ENCODE measurements around the gene SRD5A2. TPM values are rescaled to one million over a fixed set of nuclear protein-coding genes. Genes with fewer than 3 reads are reported as not detected.

Gene SRD5A2
- total and polyA plus RNA-seq, 2 of the 8 experiments (the other 6 are each of a cell fraction or from before 2014, with no cell fraction given), result 0.02 TPM; not detected in 1

- no peak overlapping the region for H3K18ac ChIP-seq (ENCODE audit: extremely low read depth, low read length)
- H2BK120ac ChIP-seq (replicated peaks; ENCODE audit: low read depth, low read length), result no peak overlapping the region
- H2BK5ac ChIP-seq (ENCODE audit: low read depth, low read length), result no peak overlapping the region
- FAIRE-seq, result no peak
- no peak overlapping the region for H4K8ac ChIP-seq (ENCODE audit: extremely low read depth, insufficient read depth, low read length)
- H2AFZ ChIP-seq (ENCODE audit: low read length), result no peak overlapping the region
- no peak overlapping the region for H2BK15ac ChIP-seq (ENCODE audit: low read length)
- H3K9me3 ChIP-seq (ENCODE audit: insufficient read depth in 2 of 2, low read depth in 1 of 2, low read length in 1 of 2), result peaks cover 7 to 53% of the 10 kb centered on the region in 2 experiments; a peak in 3 of 4 replicates
- H3K4me2 ChIP-seq (ENCODE audit: insufficient read depth in 1 of 2, low read depth in 2 of 2, low read length in 2 of 2), result no peak overlapping the region
- no peak overlapping the region for H3K9ac ChIP-seq (replicated peaks in 1 of 4; ENCODE audit: extremely low read depth in 1 of 4, low read depth in 3 of 4, low read length in 3 of 4)
- no peak overlapping the region for H2BK20ac ChIP-seq (ENCODE audit: low read length)
- POLR2A ChIA-PET (ENCODE audit: partially characterized antibody), result no interaction called here
- H3K4me3 ChIP-seq (ENCODE audit: extremely low read depth in 1 of 4, insufficient read depth in 2 of 4, low read depth in 3 of 4, low read length in 4 of 4), result no peak overlapping the region
- H3K27ac ChIP-seq (ENCODE audit: low read depth, low read length), result no peak overlapping the region
- H3K23ac ChIP-seq (ENCODE audit: insufficient read length), result no peak overlapping the region
- H3K4ac ChIP-seq (replicated peaks; ENCODE audit: insufficient read length, low read depth, low read length), result no peak overlapping the region
- H4K20me1 ChIP-seq (replicated peaks in 1 of 2; ENCODE audit: control insufficient read depth in 1 of 2, insufficient read depth in 2 of 2, low read length in 2 of 2), result no peaks in the 10 kb centered on the region
- H3K79me1 ChIP-seq (ENCODE audit: low read depth, low read length), result no peaks in the 10 kb centered on the region
- no peaks in the 10 kb centered on the region for H3K36me3 ChIP-seq (ENCODE audit: control insufficient read depth in 2 of 4, insufficient read depth in 4 of 4, low read length in 3 of 4)
- CTCF ChIA-PET (ENCODE audit: partially characterized antibody), result no interaction called here
- no peak overlapping the region for H2AK5ac ChIP-seq (ENCODE audit: low read depth, low read length)
- H3K23me2 ChIP-seq (ENCODE audit: low read depth, low read length), result no peaks in the 10 kb centered on the region
- DNase-seq (ENCODE audit: low read depth in 1 of 2, low spot score in 2 of 2), result no peak
- no peaks in the 10 kb centered on the region for H3K4me1 ChIP-seq (replicated peaks in 1 of 4; ENCODE audit: control insufficient read depth in 3 of 4, insufficient read depth in 4 of 4, low read length in 3 of 4)
- TF ChIP-seq, protein P1, sequence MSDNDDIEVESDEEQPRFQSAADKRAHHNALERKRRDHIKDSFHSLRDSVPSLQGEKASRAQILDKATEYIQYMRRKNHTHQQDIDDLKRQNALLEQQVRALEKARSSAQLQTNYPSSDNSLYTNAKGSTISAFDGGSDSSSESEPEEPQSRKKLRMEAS (IDR thresholded peaks at IDR 0.05), result no peak
- TF ChIP-seq CBX8 (IDR thresholded peaks at IDR 0.05; ENCODE audit: borderline replicate concordance, low read depth, low read length), result no peak
- TF ChIP-seq TAF7 (optimal IDR thresholded peaks at IDR 0.05; ENCODE audit: borderline replicate concordance, low read depth, low read length), result no peak
- no peaks in the 10 kb centered on the region for H3K27me3 ChIP-seq (replicated peaks in 1 of 4; ENCODE audit: control insufficient read depth in 3 of 4, extremely low read depth in 1 of 4, insufficient read depth in 3 of 4, low read length in 3 of 4)
- no peaks in the 10 kb centered on the region for H3K79me2 ChIP-seq (ENCODE audit: control insufficient read depth in 1 of 2, insufficient read depth in 2 of 2, low read length in 2 of 2)
- H2BK12ac ChIP-seq (ENCODE audit: low read depth, low read length), result no peak overlapping the region
- no peak overlapping the region for H4K5ac ChIP-seq (ENCODE audit: insufficient read length, low read depth, low read length)
- H3K14ac ChIP-seq (ENCODE audit: insufficient read length), result no peak overlapping the region
- WGBS, 2 experiments (ENCODE audit: extremely low coverage in 1 of 2, insufficient coverage in 1 of 2, insufficient read length in 1 of 2, insufficient replicate concordance in 2 of 2, low coverage in 1 of 2, low lambda C conversion rate in 2 of 2, missing lambda C conversion rate in 1 of 2), result 80% methylated on average over 7 of the region's 7 CpGs; no CpG with 5 or more reads in 1 of the 2 experiments
- no peak overlapping the region for H3K56ac ChIP-seq (replicated peaks; ENCODE audit: insufficient read length, low read depth, low read length)
- H4K91ac ChIP-seq (replicated peaks; ENCODE audit: insufficient read length, low read length), result no peak overlapping the region
These were observed 63.1 kb downstream of the SRD5A2 start for GRCh38 chr2:31517442-31518203.

Measured in H1 (cell line).